ENCODE data around the gene PCSK1N.

PCSK1N gene

GRCh38 chrX:48798318-48798717 lies 37.1 kb downstream of the PCSK1N start:
- DNase-seq (ENCODE audit: low read depth in 2 of 2) = no peak
- H3K4me3 ChIP-seq (replicated peaks in 1 of 2; ENCODE audit: low read depth in 2 of 2, low read length in 2 of 2) = no peak overlapping the region
- TF ChIP-seq CTCF (IDR thresholded peaks at IDR 0.05; ENCODE audit: low read depth, low read length) = no peak

GRCh38 chrX:48794911-48795515 lies 40.4 kb downstream of the PCSK1N start:
- TF ChIP-seq CTCF (IDR thresholded peaks at IDR 0.05; ENCODE audit: low read depth, low read length) = no peak
- no peak overlapping the region for H3K4me3 ChIP-seq (replicated peaks in 1 of 2; ENCODE audit: low read depth in 2 of 2, low read length in 2 of 2)
- DNase-seq (ENCODE audit: low read depth in 2 of 2) = peak; percentile 65 to 69

- no peak overlapping the region for H3K4me3 ChIP-seq (replicated peaks in 1 of 2; ENCODE audit: low read depth in 2 of 2, low read length in 2 of 2)
- no peak for TF ChIP-seq CTCF (IDR thresholded peaks at IDR 0.05; ENCODE audit: low read depth, low read length)
- DNase-seq (ENCODE audit: low read depth in 2 of 2) = no peak
These were observed 41.0 kb downstream of the PCSK1N start for GRCh38 chrX:48794340-48794910.

GRCh38 chrX:48793935-48794334 lies 41.5 kb downstream of the PCSK1N start:
- no peak for TF ChIP-seq CTCF (IDR thresholded peaks at IDR 0.05; ENCODE audit: low read depth, low read length)
- no peak overlapping the region for H3K4me3 ChIP-seq (replicated peaks in 1 of 2; ENCODE audit: low read depth in 2 of 2, low read length in 2 of 2)
- no peak for DNase-seq (ENCODE audit: low read depth in 2 of 2)

- TF ChIP-seq CTCF (IDR thresholded peaks at IDR 0.05; ENCODE audit: low read depth, low read length) = no peak
- no peak for DNase-seq (ENCODE audit: low read depth in 2 of 2)
- no peak overlapping the region for H3K4me3 ChIP-seq (replicated peaks in 1 of 2; ENCODE audit: low read depth in 2 of 2, low read length in 2 of 2)
These were observed 43.2 kb downstream of the PCSK1N start for GRCh38 chrX:48792219-48792618.

- no peak overlapping the region for H3K4me3 ChIP-seq (replicated peaks in 1 of 2; ENCODE audit: low read depth in 2 of 2, low read length in 2 of 2)
- no peak for TF ChIP-seq CTCF (IDR thresholded peaks at IDR 0.05; ENCODE audit: low read depth, low read length)
- DNase-seq (ENCODE audit: low read depth in 2 of 2) = no peak
These were observed 44.2 kb downstream of the PCSK1N start for GRCh38 chrX:48791063-48791820.

Measured in cardiac fibroblast (primary cell).